ENCODE measurements around the gene TSSC4.

DNA sequence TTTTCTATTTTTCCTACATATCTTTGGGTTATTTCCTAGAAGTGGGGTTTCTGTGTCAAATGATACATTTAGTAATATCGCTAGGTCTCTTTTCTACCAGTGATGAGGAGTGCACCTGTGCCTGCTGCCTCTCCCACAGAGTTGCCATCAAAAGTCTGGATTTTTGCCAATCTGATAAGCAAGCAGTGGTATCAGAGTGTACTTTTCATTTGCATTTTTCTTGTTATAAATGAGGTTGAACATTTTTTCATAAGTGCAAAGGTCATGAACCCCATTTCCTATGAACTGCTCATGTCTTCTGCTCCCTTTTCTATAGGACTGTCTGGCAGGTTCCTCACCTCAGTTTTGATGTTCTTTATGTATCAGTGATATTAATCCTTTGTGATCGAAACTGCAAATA lies 42.0 kb downstream of the TSSC4 start:
- TF ChIP-seq, protein P1, sequence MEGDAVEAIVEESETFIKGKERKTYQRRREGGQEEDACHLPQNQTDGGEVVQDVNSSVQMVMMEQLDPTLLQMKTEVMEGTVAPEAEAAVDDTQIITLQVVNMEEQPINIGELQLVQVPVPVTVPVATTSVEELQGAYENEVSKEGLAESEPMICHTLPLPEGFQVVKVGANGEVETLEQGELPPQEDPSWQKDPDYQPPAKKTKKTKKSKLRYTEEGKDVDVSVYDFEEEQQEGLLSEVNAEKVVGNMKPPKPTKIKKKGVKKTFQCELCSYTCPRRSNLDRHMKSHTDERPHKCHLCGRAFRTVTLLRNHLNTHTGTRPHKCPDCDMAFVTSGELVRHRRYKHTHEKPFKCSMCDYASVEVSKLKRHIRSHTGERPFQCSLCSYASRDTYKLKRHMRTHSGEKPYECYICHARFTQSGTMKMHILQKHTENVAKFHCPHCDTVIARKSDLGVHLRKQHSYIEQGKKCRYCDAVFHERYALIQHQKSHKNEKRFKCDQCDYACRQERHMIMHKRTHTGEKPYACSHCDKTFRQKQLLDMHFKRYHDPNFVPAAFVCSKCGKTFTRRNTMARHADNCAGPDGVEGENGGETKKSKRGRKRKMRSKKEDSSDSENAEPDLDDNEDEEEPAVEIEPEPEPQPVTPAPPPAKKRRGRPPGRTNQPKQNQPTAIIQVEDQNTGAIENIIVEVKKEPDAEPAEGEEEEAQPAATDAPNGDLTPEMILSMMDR (IDR thresholded peaks at IDR 0.05) = no peak
- no peak for TF ChIP-seq POLR2A (IDR thresholded peaks at IDR 0.05)
